IMR-90 (cell line): Measurements from ENCODE around the gene DHX29. TPM values are rescaled to one million over a fixed set of nuclear protein-coding genes. Genes with fewer than 3 reads are reported as not detected.

ENCODE experiments used
- ATAC-seq: fragments of 200-7000 bp; cut with Tn5 transposase; 2 replicates; pipeline ENCODE4 v1.9.1; 2020; ENCODE audit warnings: low read depth, mild to moderate bottlenecking, moderate library complexity
- BruUV-seq: library from RNA; stranded (reverse); fragments of 400-500 nt; replicated peaks from 2 replicates; lab custom pipeline; 2021; lab: Mats Ljungman, UMichigan
- CTCF ChIA-PET: fragments of 300-600 bp; formaldehyde crosslinking; extraction: SDS; loops from one replicate; lab custom pipeline; 2021; ENCODE audit warnings: antibody characterized with exemption; lab: Yijun Ruan, JAX
- POLR2A ChIA-PET: fragments of 300-600 bp; sonication (Branson Sonifier 250); formaldehyde crosslinking; loops from one replicate; lab custom pipeline; 2022; ENCODE audit warnings: antibody characterized with exemption; ENCODE audit not compliant: unreplicated experiment; lab: Charles Lee
- DNase-seq: peaks from one replicate; pipeline ENCODE4 v3.0.0; 2013
- H2AFZ ChIP-seq: replicated peaks from 2 replicates; pipeline ENCODE3; 2013; ENCODE audit warnings: low read length, mild to moderate bottlenecking; ENCODE audit not compliant: poor library complexity
- H2AK5ac ChIP-seq: 2 replicates; pipeline ENCODE4 v1.6.1; 2013; ENCODE audit warnings: low read depth, low read length, inconsistent platforms
- H2AK9ac ChIP-seq: replicated peaks from 2 replicates; pipeline ENCODE3; 2013; ENCODE audit warnings: mild to moderate bottlenecking, low read depth, low read length, moderate library complexity; ENCODE audit not compliant: poor library complexity
- H2BK120ac ChIP-seq: 2 replicates; pipeline ENCODE4 v1.6.1; 2013; ENCODE audit warnings: low read depth, low read length, inconsistent platforms
- H2BK15ac ChIP-seq: 3 replicates; pipeline ENCODE4 v1.6.1; 2013; ENCODE audit warnings: low read depth, low read length, inconsistent platforms
- H2BK20ac ChIP-seq: 2 replicates; pipeline ENCODE4 v1.6.1; 2013; ENCODE audit warnings: low read depth, mild to moderate bottlenecking, inconsistent platforms, low read length, moderate library complexity
- H2BK5ac ChIP-seq: 2 replicates; pipeline ENCODE4 v1.6.1; 2013; ENCODE audit warnings: mild to moderate bottlenecking, low read depth, low read length, inconsistent platforms; ENCODE audit not compliant: poor library complexity, severe bottlenecking
- H3K14ac ChIP-seq: replicated peaks from 2 replicates; pipeline ENCODE4 v1.6.1; 2013; ENCODE audit warnings: low read depth, low read length, inconsistent platforms
- H3K18ac ChIP-seq: 2 replicates; pipeline ENCODE4 v1.6.1; 2013; ENCODE audit warnings: low read depth, low read length, control low read depth
- H3K23ac ChIP-seq: 2 replicates; pipeline ENCODE4 v1.6.1; 2013; ENCODE audit warnings: low read depth, low read length, inconsistent platforms
- H3K27ac ChIP-seq: 2 replicates; pipeline ENCODE4 v1.5.1; 2013; ENCODE audit warnings: mild to moderate bottlenecking, control low read depth, low read length; ENCODE audit not compliant: insufficient read depth
- H3K27me3 ChIP-seq: 2 replicates; pipeline ENCODE4 v1.6.1; 2013; ENCODE audit warnings: low read length; ENCODE audit not compliant: control insufficient read depth, insufficient read depth
- H3K36me3 ChIP-seq: 2 replicates; pipeline ENCODE4 v1.6.1; 2013; ENCODE audit warnings: low read length, mixed read lengths; ENCODE audit not compliant: control insufficient read depth, insufficient read depth
- H3K4ac ChIP-seq: 2 replicates; pipeline ENCODE4 v1.6.1; 2013; ENCODE audit warnings: low read depth, low read length, inconsistent platforms
- H3K4me1 ChIP-seq: 2 replicates; pipeline ENCODE4 v1.6.1; 2013; ENCODE audit warnings: low read length, mixed read lengths; ENCODE audit not compliant: control insufficient read depth, insufficient read depth
- H3K4me2 ChIP-seq: 2 replicates; pipeline ENCODE4 v1.6.1; 2013; ENCODE audit warnings: low read depth, mild to moderate bottlenecking, control low read depth, low read length, moderate library complexity
- H3K4me3 ChIP-seq: 2 replicates; pipeline ENCODE4 v1.5.1; 2013; ENCODE audit warnings: low read depth, mild to moderate bottlenecking, control low read depth, low read length, moderate library complexity; ENCODE audit not compliant: insufficient read depth
- H3K56ac ChIP-seq: 2 replicates; pipeline ENCODE4 v1.6.1; 2013; ENCODE audit warnings: low read length, inconsistent platforms; ENCODE audit not compliant: insufficient read depth; ENCODE audit errors: extremely low read depth
- H3K79me1 ChIP-seq, 2 experiments: 2 replicates each; pipeline ENCODE4 v1.6.1; 2013; ENCODE audit warnings: low read length in 2 of 2, inconsistent platforms in 1 of 2, low read depth in 1 of 2
- H3K9ac ChIP-seq: 2 replicates; pipeline ENCODE4 v1.6.1; 2013; ENCODE audit warnings: low read depth, low read length, control low read depth
- H3K9me1 ChIP-seq: 2 replicates; pipeline ENCODE4 v1.6.1; 2013; ENCODE audit warnings: low read length, inconsistent platforms; ENCODE audit not compliant: insufficient read depth
- H3K9me3 ChIP-seq: 2 replicates; pipeline ENCODE4 v1.6.1; 2013; ENCODE audit warnings: low read length; ENCODE audit not compliant: control insufficient read depth, insufficient read depth
- H4K20me1 ChIP-seq: 2 replicates; pipeline ENCODE4 v1.6.1; 2013; ENCODE audit warnings: low read length, inconsistent platforms; ENCODE audit not compliant: insufficient read depth
- H4K5ac ChIP-seq: 2 replicates; pipeline ENCODE4 v1.6.1; 2013; ENCODE audit warnings: mild to moderate bottlenecking, low read depth, low read length, control low read depth
- H4K8ac ChIP-seq, 2 experiments: 2 replicates each; pipeline ENCODE4 v1.6.1; 2013; ENCODE audit warnings: low read depth in 2 of 2, low read length in 2 of 2, control low read depth in 1 of 2, inconsistent platforms in 1 of 2
- H4K91ac ChIP-seq: 2 replicates; pipeline ENCODE4 v1.6.1; 2013; ENCODE audit warnings: low read depth, low read length, inconsistent platforms; ENCODE audit not compliant: insufficient read depth
- FOS ChIP-seq: fragments of 150-350 bp; IDR thresholded peaks from 2 replicates; pipeline ENCODE4 v1.6.1; 2016; ENCODE audit warnings: low read depth, low read length
- USF2 ChIP-seq: fragments of 150-350 bp; IDR thresholded peaks from 2 replicates; pipeline ENCODE4 v1.6.1; 2017; ENCODE audit warnings: mild to moderate bottlenecking, antibody characterized with exemption, low read length, low read depth
- dilution Hi-C: fragments of 300-500 bp; cut with HindIII; formaldehyde crosslinking; loops from one replicate; pipeline ENCODE4 v1.14.3; 2018; ENCODE audit warnings: low sequenced_read_pairs; ENCODE audit not compliant: unreplicated experiment
- in situ Hi-C: fragments of 300-500 bp; cut with MboI; formaldehyde crosslinking; loops from 3 replicates; pipeline ENCODE4 v1.14.3; 2019; ENCODE audit warnings: low sequenced_read_pairs, inconsistent platforms, mixed read lengths
- intact Hi-C: fragments of 100-400 bp; cut with micrococcal nuclease; formaldehyde crosslinking; loops from 2 replicates; pipeline ENCODE4 v1.10.0; 2022
- polyA plus RNA-seq, 3 experiments: library from polyadenylated mRNA; depleted of rRNA; stranded (reverse); fragments of >200 nt; gene quantifications; 2 replicates each; pipeline ENCODE4 v1.2.3, GENCODE V29; 2012; ENCODE audit warnings: low replicate concordance in 1 of 3
- total RNA-seq: library from RNA; depleted of rRNA; stranded (reverse); fragments of >200 nt; gene quantifications from 2 replicates; pipeline ENCODE4 v1.2.3, GENCODE V29; 2012

DHX29 gene
- total and polyA plus RNA-seq, 2 of the 4 experiments (the other 2 are of a cell fraction), result 9.5 to 25.6 TPM

- Histone ChIP-seq H4K20me1 (peaks cover 35% of the 10 kb centered on the region), H2BK15ac (no peak overlapping the region), H3K9me3 (no peaks in the 10 kb centered on the region; the same call in 1 of the 2 replicates), H2BK5ac (no peak overlapping the region), H3K79me1 (peaks cover 20 to 63% of the 10 kb centered on the region in 2 experiments), H3K9me1 (no peaks in the 10 kb centered on the region), H3K4me1 (no peaks in the 10 kb centered on the region), H4K91ac (no peak overlapping the region), H3K4me3 (no peak overlapping the region), H2AK9ac (no peak overlapping the region), H3K14ac (no peak overlapping the region), H2AFZ (no peak overlapping the region), H2AK5ac (no peak overlapping the region), H3K56ac (no peak overlapping the region), H3K9ac (no peak overlapping the region), H3K36me3 (no peaks in the 10 kb centered on the region), H3K27me3 (no peaks in the 10 kb centered on the region), H2BK120ac (no peak overlapping the region), H3K27ac (no peak overlapping the region), H4K5ac (no peak overlapping the region), H3K18ac (no peak overlapping the region), H3K4me2 (no peak overlapping the region), H3K4ac (no peak overlapping the region), H2BK20ac (no peak overlapping the region), H4K8ac (no peak overlapping the region), H3K23ac (no peak overlapping the region)
- no peak for DNase-seq
- BruUV-seq, result no TSS peak
- POLR2A ChIA-PET, result no interaction called here
- intact Hi-C loops (no loop called here), in situ Hi-C loops (no loop called here), dilution Hi-C loops (no loop called here)
- ATAC-seq, result no peak
- TF ChIP-seq FOS (no peak), USF2 (no peak)
- CTCF ChIA-PET, result no interaction called here
Measured at GRCh38 chr5:55316837-55317236, 9.3 kb upstream of the DHX29 start.
